Fibroblast of lung (primary cell): Measurements from ENCODE around the gene ZFP57. TPM values are rescaled to one million over a fixed set of nuclear protein-coding genes. Genes with fewer than 3 reads are reported as not detected.
A peak's percentile ranks its signal among the peaks of the same experiment; 100 is the strongest.

Source experiments
- DNase-seq, 2 donors: peaks; one replicate each; pipeline versions ENCODE4 v3.0.0 to v3.0.0-alpha.2; 2010; ENCODE audit warnings: low read depth in 2 of 2
- H2AFZ ChIP-seq: 2 replicates; pipeline ENCODE4 v1.5.1; 2012; ENCODE audit warnings: low read length, control low read depth, inconsistent platforms
- H3K27ac ChIP-seq: 2 replicates; pipeline ENCODE4 v1.5.1; 2011; ENCODE audit warnings: low read length, control low read depth; ENCODE audit not compliant: insufficient read depth
- H3K27me3 ChIP-seq: 2 replicates; pipeline ENCODE4 v1.5.1; 2011; ENCODE audit warnings: mild to moderate bottlenecking, low read length; ENCODE audit not compliant: control insufficient read depth, insufficient read depth
- H3K36me3 ChIP-seq: 2 replicates; pipeline ENCODE4 v1.5.1; 2011; ENCODE audit warnings: low read length; ENCODE audit not compliant: control insufficient read depth, insufficient read depth
- H3K4me1 ChIP-seq: 2 replicates; pipeline ENCODE4 v1.5.1; 2011; ENCODE audit warnings: low read length; ENCODE audit not compliant: control insufficient read depth, insufficient read depth; ENCODE audit errors: extremely low read depth
- H3K4me2 ChIP-seq: 2 replicates; pipeline ENCODE4 v1.5.1; 2011; ENCODE audit warnings: low read length, control low read depth; ENCODE audit not compliant: insufficient read depth; ENCODE audit errors: extremely low read depth
- H3K4me3 ChIP-seq, 4 experiments: fragments of 200-600 bp in 1 of 4; sonication (generic) in 1 of 4; replicated peaks in 1 of 4; 2 replicates each; pipeline ENCODE4 v1.5.1; 2011 to 2016; ENCODE audit warnings: low read length in 4 of 4, low read depth in 3 of 4, mild to moderate bottlenecking in 3 of 4, control low read depth in 2 of 4, inconsistent platforms in 1 of 4, mixed read lengths in 1 of 4; ENCODE audit not compliant: insufficient read depth in 1 of 4; ENCODE audit errors: control extremely low read depth in 1 of 4
- H3K79me2 ChIP-seq: 2 replicates; pipeline ENCODE4 v1.5.1; 2012; ENCODE audit warnings: mild to moderate bottlenecking, low read length, inconsistent platforms; ENCODE audit not compliant: control insufficient read depth, insufficient read depth
- H3K9ac ChIP-seq: 2 replicates; pipeline ENCODE4 v1.5.1; 2011; ENCODE audit warnings: mild to moderate bottlenecking, low read length, control low read depth; ENCODE audit not compliant: insufficient read depth
- H3K9me3 ChIP-seq: 2 replicates; pipeline ENCODE4 v1.5.1; 2012; ENCODE audit warnings: low read depth, low read length; ENCODE audit not compliant: control insufficient read depth, insufficient read depth
- H4K20me1 ChIP-seq: 2 replicates; pipeline ENCODE4 v1.5.1; 2011; ENCODE audit warnings: low read length; ENCODE audit not compliant: control insufficient read depth, insufficient read depth; ENCODE audit errors: extremely low read depth
- EZH2 ChIP-seq: IDR thresholded peaks from 2 replicates; pipeline ENCODE4 v1.5.1; 2012; ENCODE audit warnings: low read length, control low read depth, mild to moderate bottlenecking; ENCODE audit errors: missing control alignments
- polyA plus RNA-seq, 2 donors: library from polyadenylated mRNA; depleted of rRNA in 1 of 2; stranded (reverse) in 1 of 2; unstranded in 1 of 2; fragments of >200 nt; gene quantifications; 2 replicates each; pipeline ENCODE4 v1.2.1, GENCODE V29; 2011 to 2012; ENCODE audit warnings: missing spikeins in 1 of 2
- total RNA-seq: library from RNA; depleted of rRNA; stranded (reverse); fragments of >200 nt; gene quantifications from 2 replicates; pipeline ENCODE4 v1.2.1, GENCODE V29; 2014
- TF ChIP-seq, protein P1 (sequence below), 2 donors: IDR thresholded peaks in 1 of 2; conservative IDR thresholded peaks in 1 of 2; 1 replicate in 1 of 2; 2 replicates in 1 of 2; pipeline ENCODE4 v1.5.1; 2011 to 2012; ENCODE audit warnings: low read length in 2 of 2, control low read depth in 1 of 2, inconsistent platforms in 1 of 2, low read depth in 1 of 2, mild to moderate bottlenecking in 1 of 2

The ZFP57 gene
- total and polyA plus RNA-seq, 2 donors (not counting 1 experiment from before 2014, with no cell fraction given): not detected

DNA sequence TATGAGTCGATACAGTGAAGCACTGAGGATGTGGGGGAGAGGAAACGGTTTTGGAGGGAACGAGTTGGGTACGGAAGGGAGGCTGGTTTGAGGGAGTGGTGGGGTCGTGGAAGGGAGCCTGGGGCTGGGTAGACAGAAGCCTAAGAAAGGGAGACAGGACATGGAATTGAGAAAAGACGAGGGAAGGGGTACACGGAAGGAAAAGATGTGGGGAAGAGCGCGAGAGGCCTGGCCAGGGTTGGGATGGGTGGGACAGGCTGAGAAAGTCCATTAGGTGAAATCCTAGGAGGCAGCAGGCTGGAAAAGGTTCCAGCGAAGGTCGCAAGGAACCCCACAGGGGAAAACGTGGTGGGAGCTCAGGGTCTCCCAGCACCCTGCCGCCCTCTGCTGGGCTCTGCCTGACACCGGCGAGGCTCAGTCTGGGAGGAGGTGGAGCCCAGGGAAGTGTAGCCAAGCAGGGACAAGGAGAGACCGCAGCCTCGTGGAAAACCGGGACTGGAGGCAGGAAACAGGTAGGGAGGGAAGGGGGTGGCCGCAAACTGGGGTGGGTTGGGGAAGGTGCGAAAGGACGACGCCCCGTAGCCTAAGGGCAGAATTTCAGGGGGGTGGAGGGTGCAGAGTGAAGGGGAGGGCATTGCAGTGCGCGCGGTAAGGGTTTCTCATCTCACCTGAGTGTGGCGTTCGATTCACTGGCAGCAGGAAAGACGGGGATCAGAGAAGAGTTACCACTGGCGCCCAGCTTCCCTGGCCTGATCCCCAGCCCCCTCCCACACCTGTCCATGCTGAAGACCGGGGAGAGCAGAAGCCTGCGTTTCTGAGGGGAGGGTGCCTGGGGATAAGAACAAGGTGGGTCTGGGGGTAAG, 52.3 kb downstream of the ZFP57 start:
- Histone ChIP-seq H2AFZ (peak overlapping the region; percentile 67), H3K4me1 (peaks cover 10% of the 10 kb centered on the region), H4K20me1 (no peaks in the 10 kb centered on the region), H3K9me3 (no peaks in the 10 kb centered on the region), H3K4me2 (peak overlapping the region; percentile 84), H3K9ac (peak overlapping the region; percentile 51), H3K36me3 (peaks cover 2% of the 10 kb centered on the region), H3K27ac (peak overlapping the region; percentile 60), H3K27me3 (no peaks in the 10 kb centered on the region), H3K79me2 (no peaks in the 10 kb centered on the region), H3K4me3 (peak overlapping the region; percentile 49 to 85 (median 66))
- TF ChIP-seq EZH2: no peak
- TF ChIP-seq, protein P1, sequence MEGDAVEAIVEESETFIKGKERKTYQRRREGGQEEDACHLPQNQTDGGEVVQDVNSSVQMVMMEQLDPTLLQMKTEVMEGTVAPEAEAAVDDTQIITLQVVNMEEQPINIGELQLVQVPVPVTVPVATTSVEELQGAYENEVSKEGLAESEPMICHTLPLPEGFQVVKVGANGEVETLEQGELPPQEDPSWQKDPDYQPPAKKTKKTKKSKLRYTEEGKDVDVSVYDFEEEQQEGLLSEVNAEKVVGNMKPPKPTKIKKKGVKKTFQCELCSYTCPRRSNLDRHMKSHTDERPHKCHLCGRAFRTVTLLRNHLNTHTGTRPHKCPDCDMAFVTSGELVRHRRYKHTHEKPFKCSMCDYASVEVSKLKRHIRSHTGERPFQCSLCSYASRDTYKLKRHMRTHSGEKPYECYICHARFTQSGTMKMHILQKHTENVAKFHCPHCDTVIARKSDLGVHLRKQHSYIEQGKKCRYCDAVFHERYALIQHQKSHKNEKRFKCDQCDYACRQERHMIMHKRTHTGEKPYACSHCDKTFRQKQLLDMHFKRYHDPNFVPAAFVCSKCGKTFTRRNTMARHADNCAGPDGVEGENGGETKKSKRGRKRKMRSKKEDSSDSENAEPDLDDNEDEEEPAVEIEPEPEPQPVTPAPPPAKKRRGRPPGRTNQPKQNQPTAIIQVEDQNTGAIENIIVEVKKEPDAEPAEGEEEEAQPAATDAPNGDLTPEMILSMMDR (conservative IDR thresholded peaks at IDR 0.05 in 1 of 2, IDR thresholded peaks at IDR 0.05 in 1 of 2; ENCODE audit: low read depth in 1 of 2, low read length in 2 of 2): peak; percentile 38 to 81
- peak; percentile 69 for DNase-seq

DNA sequence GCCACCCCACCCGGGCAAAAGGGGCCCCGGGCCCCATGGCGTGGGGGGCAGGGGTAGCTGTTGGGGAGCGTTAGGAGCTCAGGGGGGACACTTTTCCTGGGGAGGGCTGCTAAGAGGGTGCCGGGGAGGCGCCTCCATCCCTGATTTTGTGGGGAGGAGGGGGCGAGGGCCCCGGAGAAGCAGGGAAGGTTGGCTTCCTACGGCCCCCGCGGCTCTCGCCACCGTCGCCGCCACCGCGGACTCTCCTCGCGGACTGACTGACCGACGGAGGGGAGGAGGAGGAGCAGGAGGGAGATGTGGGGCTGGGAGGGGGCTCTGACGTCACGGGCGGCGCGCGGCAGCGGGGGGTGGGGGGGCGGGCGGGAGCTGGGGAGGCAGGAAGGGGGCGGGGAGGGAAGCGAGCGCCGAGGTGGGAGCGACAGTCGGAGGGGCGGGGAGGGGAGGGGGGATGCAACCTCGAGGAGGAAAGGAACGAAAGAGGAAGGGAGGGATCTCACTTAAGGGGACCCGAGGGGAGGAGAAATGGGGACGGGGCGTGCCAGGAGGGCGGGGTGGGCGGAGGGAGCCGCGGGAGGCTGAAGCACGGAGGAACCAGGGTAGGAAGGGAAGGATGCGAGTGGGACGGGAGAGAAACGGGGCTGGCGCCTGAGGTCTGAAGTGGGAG, 53.1 kb downstream of the ZFP57 start:
- peak overlapping the region; percentile 52 to 85 (median 72) for H3K4me3 ChIP-seq
- H3K9ac ChIP-seq: peak overlapping the region; percentile 51
- no peaks in the 10 kb centered on the region for H3K9me3 ChIP-seq
- peak overlapping the region; percentile 60 for H3K27ac ChIP-seq
- peak overlapping the region; percentile 67 for H2AFZ ChIP-seq
- peaks cover 6% of the 10 kb centered on the region for H3K36me3 ChIP-seq
- peak; percentile 87 to 89 for DNase-seq
- TF ChIP-seq, protein P1 (conservative IDR thresholded peaks at IDR 0.05 in 1 of 2, IDR thresholded peaks at IDR 0.05 in 1 of 2; ENCODE audit: low read depth in 1 of 2, low read length in 2 of 2): no peak
- no peak for TF ChIP-seq EZH2
- peak overlapping the region; percentile 84 for H3K4me2 ChIP-seq
- H3K79me2 ChIP-seq: no peaks in the 10 kb centered on the region
- H3K4me1 ChIP-seq: peaks cover 10% of the 10 kb centered on the region
- H3K27me3 ChIP-seq: no peaks in the 10 kb centered on the region
- H4K20me1 ChIP-seq: no peaks in the 10 kb centered on the region
